Adrenal gland (tissue), 12 donors: ENCODE data around the gene SLC27A5. TPM values are rescaled to one million over a fixed set of nuclear protein-coding genes. Genes with fewer than 3 reads are reported as not detected.

Source experiments
- DNase-seq, 7 donors: peaks; one replicate each; pipeline ENCODE4 v3.0.0-alpha.2; 2019 to 2020
- H3K27ac ChIP-seq, 5 donors: fragments of 200-600 bp; sonication (generic) in 4 of 5; 1 replicate in 3 of 5; 2 replicates in 2 of 5; pipeline versions ENCODE4 v1.5.1 to v1.8.0; 2016 to 2020; ENCODE audit warnings: mild to moderate bottlenecking in 1 of 5
- H3K27me3 ChIP-seq: fragments of 200-600 bp; 2 replicates; pipeline ENCODE4 v1.8.0; 2021
- H3K36me3 ChIP-seq, 2 donors: fragments of 200-600 bp; replicated peaks in 1 of 2; 1 replicate in 1 of 2; 2 replicates in 1 of 2; pipeline versions ENCODE4 v1.5.1 to v1.8.0; 2018 to 2022
- H3K4me1 ChIP-seq, 2 donors: fragments of 200-600 bp; replicated peaks in 1 of 2; 1 replicate in 1 of 2; 2 replicates in 1 of 2; pipeline versions ENCODE4 v1.5.1 to v1.8.0; 2018 to 2021
- H3K4me3 ChIP-seq, 4 donors: fragments of 200-600 bp; sonication (generic) in 3 of 4; one replicate each; pipeline ENCODE4 v1.5.1; 2016 to 2018
- H3K9me3 ChIP-seq, 3 donors: fragments of 200-600 bp; sonication (generic) in 1 of 3; replicated peaks in 1 of 3; 1 replicate in 2 of 3; 2 replicates in 1 of 3; pipeline versions ENCODE4 v1.5.1 to v1.8.0; 2016 to 2021
- CTCF ChIP-seq, 6 experiments: fragments of 450-650 bp in 4 of 6; fragments of 200-600 bp in 2 of 6; sonication (generic) in 1 of 6; IDR thresholded peaks; 1 replicate in 5 of 6; 2 replicates in 1 of 6; pipeline versions ENCODE4 v1.5.1 to v1.8.0; 2016 to 2021; ENCODE audit warnings: antibody characterized with exemption in 6 of 6, mild to moderate bottlenecking in 2 of 6, moderate library complexity in 1 of 6
- POLR2A ChIP-seq, 2 donors: fragments of 450-650 bp; IDR thresholded peaks; one replicate each; pipeline ENCODE4 v1.6.1; 2017; ENCODE audit warnings: antibody characterized with exemption in 2 of 2, mild to moderate bottlenecking in 2 of 2, moderate library complexity in 1 of 2
- WGBS, 4 donors: extraction: QIAGEN DNeasy Blood & Tissue Kit in 2 of 4; methylation state at CpG; one replicate each; pipeline versions ENCODE4 v1.1.5 to v1.1.7; 2013 to 2017; 5-methylcytosine and 5-hydroxymethylcytosine counted together
- intact Hi-C, 2 donors: fragments of 100-400 bp; cut with DNase I; formaldehyde crosslinking; loops; one replicate each; pipeline versions ENCODE4 v1.14.1 to v1.15.0; 2022 to 2023
- polyA plus RNA-seq, 3 donors: library from polyadenylated mRNA; stranded (reverse); fragments of 200-250 nt in 2 of 3; fragments of 350-450 nt in 1 of 3; fragmentation: Illumina TruSeq in 1 of 3; extraction: RNeasy Lipid Tissue Mini Kit (QIAGEN cat#74804) in 1 of 3; gene quantifications; one replicate each; pipeline ENCODE4 v1.2.3, GENCODE V29; 2013 to 2014
- total RNA-seq, 9 donors: library from RNA; depleted of rRNA in 4 of 9; stranded (reverse); fragments of >200 nt in 4 of 9; fragments of 120-200 nt in 1 of 9; fragmentation: NEBNext Ultra II Directional in 1 of 9; extraction: Animal tissue kit (Norgen Biotek cat#: 25700) in 1 of 9; gene quantifications; one replicate each; pipeline versions ENCODE4 v1.1.0 to v1.2.4, GENCODE V29; 2013 to 2023
- donor health status: healthy with polysubstance abuse.
- donor health status: Bipolar disorder and iron deficiency.
- donor health status: DM: yes; HTN: yes; CAD: no.
- donor health status: DM: no; HTN: no; CAD: no.
- donor health status: DM: no; HTN: no; CAD: no.
- donor health status: DM: yes; HTN: yes; CAD: no.

SLC27A5 gene
- total and polyA plus RNA-seq, 12 donors, result 3.8 to 18.3 (median 9.1) TPM

GRCh38 chr19:58560007-58560887, 48.5 kb upstream of the SLC27A5 start:
- H3K4me1 ChIP-seq, result peaks cover 36 to 60% of the 10 kb centered on the region in 2 donors
- peak overlapping the region in 4 of 5 donors; percentile 98 to 100 (median 100) for H3K27ac ChIP-seq
- H3K4me3 ChIP-seq, result peak overlapping the region in 1 of 4 donors; percentile 95
- no peaks in the 10 kb centered on the region for H3K9me3 ChIP-seq
- intact Hi-C loops, result no loop called here
- no peak for TF ChIP-seq POLR2A (IDR thresholded peaks at IDR 0.05)
- TF ChIP-seq CTCF (IDR thresholded peaks at IDR 0.05), result no peak
- H3K27me3 ChIP-seq, result no peaks in the 10 kb centered on the region
- WGBS, 4 donors, result 74 to 84% (median 81%) methylated on average over 7 to 8 of the region's 8 CpGs
- peak in 2 of 7 donors; percentile 26 to 68 for DNase-seq
- H3K36me3 ChIP-seq, result peaks cover 0 to 14% of the 10 kb centered on the region in 2 donors

GRCh38 chr19:58559275-58560006, 47.6 kb upstream of the SLC27A5 start:
- peak; percentile 90 to 97 (median 96) for DNase-seq
- H3K9me3 ChIP-seq, result no peaks in the 10 kb centered on the region
- intact Hi-C loops, result no loop called here
- peak; percentile 54 to 82 for TF ChIP-seq POLR2A (IDR thresholded peaks at IDR 0.05)
- no peak for TF ChIP-seq CTCF (IDR thresholded peaks at IDR 0.05)
- WGBS, 4 donors, result 1 to 3% (median 1%) methylated on average over 17 to 33 of the region's 33 CpGs
- H3K4me3 ChIP-seq, result peak overlapping the region; percentile 2 to 95 (median 55)
- H3K36me3 ChIP-seq, result peaks cover 0 to 14% of the 10 kb centered on the region in 2 donors
- peak overlapping the region; percentile 97 to 100 (median 100) for H3K27ac ChIP-seq
- peaks cover 38 to 61% of the 10 kb centered on the region in 2 donors for H3K4me1 ChIP-seq
- H3K27me3 ChIP-seq, result no peaks in the 10 kb centered on the region

- intact Hi-C loops, result no loop called here
- 0 to 1% (median 0%) methylated on average over 43 to 76 of the region's 76 CpGs; no CpG with 5 or more reads in 1 of the 4 donors for WGBS, 4 donors
- TF ChIP-seq CTCF (IDR thresholded peaks at IDR 0.05) (no peak), POLR2A (IDR thresholded peaks at IDR 0.05) (peak; percentile 41 to 62)
- H3K27ac ChIP-seq, result peak overlapping the region; percentile 97 to 100 (median 100)
- H3K36me3 ChIP-seq, result peaks cover 0 to 14% of the 10 kb centered on the region in 2 donors
- H3K4me1 ChIP-seq, result peaks cover 45 to 68% of the 10 kb centered on the region in 2 donors
- no peaks in the 10 kb centered on the region for H3K9me3 ChIP-seq
- DNase-seq, result peak; percentile 99 to 100 (median 99)
- no peaks in the 10 kb centered on the region for H3K27me3 ChIP-seq
- peak overlapping the region; percentile 2 to 95 (median 60) for H3K4me3 ChIP-seq
These were observed 47.0 kb upstream of the SLC27A5 start for GRCh38 chr19:58558623-58559274.
